Right renal cortex interstitium (tissue), 3 donors: ENCODE data around the gene PMP22. TPM values are rescaled to one million over a fixed set of nuclear protein-coding genes. Genes with fewer than 3 reads are reported as not detected.

Experiments
- DNase-seq, 3 donors: peaks; one replicate each; pipeline ENCODE4 v3.0.0-alpha.2; 2013; ENCODE audit warnings: low read depth in 3 of 3, low spot score in 2 of 3
- polyA plus RNA-seq, 3 donors: library from polyadenylated mRNA; unstranded; fragments of 120-200 nt; gene quantifications; one replicate each; pipeline ENCODE4 v1.2.1, GENCODE V29; 2013; ENCODE audit not compliant: insufficient read length in 3 of 3

PMP22 gene
- polyA plus RNA-seq, 3 donors, result 59.6 to 66.2 (median 60.4) TPM

DNA sequence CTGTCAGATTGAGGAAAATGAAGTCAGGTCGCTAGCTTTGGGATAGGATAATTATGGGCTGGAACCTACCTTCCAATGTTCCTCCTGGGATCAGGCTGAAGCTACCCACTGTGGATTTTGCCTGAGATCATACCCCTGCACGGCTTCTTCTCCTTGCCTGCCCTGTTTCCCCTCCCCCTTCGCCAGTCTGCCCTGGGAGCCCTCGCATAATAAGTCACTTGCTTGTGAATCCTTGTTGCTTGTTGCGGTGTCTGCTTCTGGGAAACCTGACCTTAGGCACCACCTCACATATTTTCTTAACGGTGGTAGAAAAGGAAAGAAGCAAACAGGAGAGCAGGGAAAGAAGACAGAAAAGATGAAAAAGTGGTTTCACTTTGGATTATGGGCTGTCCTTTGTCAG, 13.3 kb upstream of the PMP22 start:
- DNase-seq, result peak in 1 of 3 donors; percentile 18

DNA sequence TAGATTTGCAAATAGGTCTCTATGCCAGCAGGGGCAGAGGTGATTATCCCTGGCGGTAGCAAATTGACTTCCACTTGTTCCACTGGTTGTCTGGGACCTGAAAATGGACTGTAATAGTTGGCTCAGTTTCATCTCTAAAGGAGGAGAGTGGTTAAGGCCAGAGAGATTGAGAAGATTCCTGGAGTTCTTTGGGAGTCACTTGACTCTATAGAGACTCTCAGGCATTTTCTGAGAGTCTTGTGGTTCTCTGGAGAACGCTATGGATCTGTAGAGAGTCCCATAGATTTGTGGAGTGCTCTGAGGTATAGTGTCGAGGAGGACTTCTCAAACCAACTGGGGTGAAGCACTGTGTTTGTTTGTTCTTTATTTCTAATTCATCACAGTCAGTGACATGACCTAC, 8.9 kb upstream of the PMP22 start:
- no peak for DNase-seq

DNA sequence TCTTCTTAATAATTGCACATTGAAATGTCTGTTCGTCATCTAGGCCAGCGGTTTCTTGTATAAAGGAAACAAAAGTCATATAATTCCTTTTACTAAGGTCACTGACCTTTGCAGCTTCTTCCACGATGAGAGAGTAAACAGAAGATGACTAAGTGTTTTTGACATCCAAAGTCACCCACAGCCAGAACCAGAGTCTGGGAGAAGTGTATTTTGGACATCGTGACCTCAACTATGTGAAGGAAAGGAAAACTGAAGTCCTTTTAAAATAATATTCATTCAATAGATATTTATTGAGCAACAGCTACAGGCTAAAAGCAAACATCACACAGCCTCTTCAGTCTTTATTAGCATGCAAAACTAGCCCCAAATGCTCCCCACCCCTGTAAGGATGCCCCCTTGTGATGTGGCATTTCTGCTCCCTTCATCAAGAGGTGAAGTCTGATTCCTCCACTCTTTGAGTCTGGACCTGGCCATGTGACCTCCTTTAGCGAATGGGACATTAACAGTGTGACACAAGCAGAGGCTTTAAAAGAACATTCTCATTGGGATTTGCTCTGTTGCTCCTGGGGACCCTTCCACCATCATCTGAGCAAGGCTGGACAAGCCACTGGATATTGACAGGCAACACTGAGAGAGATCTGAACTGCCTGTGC, 8.1 kb upstream of the PMP22 start:
- DNase-seq, result no peak

DNA sequence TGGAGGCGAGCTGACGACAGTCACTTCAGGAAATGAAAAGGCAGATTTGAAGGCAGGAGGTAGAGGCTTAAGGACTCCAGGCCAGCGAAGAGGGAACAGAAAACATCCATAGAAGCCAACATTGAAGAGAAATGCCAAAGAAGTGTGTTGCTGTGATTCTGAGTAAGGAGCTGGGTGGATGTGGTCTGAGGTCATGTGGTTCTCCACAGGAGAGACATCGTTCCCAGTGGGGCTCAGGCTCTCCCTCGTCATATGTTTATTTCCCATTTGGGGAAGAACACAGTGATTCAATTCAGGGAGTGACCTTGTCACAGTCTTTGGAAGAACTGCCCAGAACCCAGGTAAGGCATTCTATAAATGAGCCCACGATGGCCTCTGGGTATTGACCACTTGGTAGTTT, 6.6 kb upstream of the PMP22 start:
- DNase-seq, result no peak

DNA sequence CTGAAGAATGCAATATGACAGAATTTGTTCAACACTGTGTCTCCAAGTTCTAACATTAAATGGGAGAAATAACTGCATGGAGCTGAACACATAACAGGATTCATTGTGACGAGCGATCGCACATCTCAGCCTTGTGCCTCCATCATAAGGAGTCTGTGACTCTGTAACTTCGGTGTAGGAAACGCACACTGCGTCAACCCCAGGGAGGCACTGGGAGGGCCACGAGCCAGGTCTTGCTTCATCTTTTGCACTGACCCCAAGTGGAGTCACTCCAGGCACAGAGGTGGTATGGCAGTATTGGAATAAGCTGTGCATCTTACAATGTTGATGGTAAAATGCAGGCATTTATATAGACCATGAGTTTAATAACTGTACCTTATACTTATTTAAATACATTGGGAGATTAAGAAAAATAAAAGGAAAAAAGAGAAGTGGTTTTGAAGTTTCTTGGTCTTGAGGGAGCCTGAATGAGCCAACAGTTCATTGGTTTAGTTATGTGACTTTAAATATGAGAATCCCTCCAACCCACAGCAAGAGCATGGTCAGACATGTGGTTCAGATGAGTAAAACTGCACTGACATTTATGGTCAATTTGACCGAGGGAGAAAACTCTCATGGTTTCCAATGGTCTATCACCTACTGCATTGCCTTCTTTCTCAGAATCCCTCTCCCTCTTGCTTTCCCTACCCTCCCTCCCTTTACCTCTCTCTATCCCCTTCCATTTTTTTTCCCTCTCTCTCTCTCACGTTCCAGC, 5.7 kb upstream of the PMP22 start:
- no peak for DNase-seq

DNA sequence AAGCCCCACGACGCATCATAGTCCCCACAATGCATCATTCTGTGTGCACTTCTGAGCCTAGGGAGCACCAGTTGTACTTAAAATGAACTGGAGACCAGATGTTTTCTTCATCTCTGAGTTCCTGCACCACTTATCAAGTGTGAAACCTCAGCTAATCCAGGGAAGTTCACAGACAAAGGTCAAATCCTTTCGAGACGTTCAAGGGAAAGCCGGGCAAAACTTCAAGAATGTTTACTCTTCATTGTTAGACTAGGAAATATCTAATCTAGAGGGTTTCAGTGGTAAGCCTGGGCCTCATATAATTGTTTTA, 4.6 kb upstream of the PMP22 start:
- no peak for DNase-seq

DNA sequence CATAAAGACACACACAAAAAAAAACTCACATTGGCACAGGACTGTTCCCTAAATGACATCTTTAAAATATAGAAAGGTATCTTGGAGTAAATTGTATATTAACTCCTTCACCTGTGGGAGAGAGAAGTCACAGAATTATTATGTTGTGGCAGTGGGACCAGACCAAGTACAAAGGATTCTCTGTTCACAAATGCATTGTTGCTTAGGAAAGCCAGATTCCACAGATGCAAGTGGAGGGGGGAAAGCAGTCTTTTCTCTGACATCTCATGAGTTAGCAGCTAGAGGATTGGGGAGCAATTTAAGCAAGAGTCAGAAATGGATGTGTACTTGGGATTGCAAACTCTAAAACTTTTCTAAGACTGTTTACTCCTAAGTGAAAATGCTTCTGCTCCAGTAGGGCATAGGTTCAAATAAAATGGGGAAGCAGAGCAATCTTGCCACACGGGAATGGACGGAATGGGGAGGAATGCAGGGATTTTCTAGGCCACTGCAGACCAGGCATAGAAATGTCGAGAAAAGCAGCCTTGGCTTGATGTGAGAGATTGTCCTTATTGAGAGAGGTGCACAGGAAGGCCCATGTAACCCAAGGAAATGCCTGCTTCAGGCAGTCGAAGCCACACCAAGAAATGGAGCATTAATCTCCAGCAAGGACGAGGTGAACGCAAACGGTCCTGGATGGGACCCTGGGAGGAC, 4.1 kb upstream of the PMP22 start:
- DNase-seq, result no peak

DNA sequence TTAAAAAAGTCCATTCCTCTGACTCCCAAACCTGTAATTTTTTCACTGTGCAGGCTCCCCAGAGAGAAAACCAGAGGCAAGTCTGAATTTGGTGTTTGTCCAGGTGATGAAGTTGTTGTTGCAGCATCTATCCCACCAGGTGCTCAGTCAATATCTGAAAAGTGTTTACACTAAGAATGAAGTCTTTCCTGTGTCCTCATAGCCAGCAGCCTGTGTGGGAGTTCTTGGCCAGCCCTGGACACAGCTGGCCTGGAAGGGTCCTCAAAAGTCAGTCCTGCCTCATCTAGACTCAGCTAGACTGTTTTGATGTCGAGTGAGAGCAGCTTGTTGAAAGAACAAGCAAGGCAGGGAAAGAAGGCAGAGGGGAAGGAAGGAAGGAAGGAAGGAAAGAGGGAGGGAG, 3.3 kb upstream of the PMP22 start:
- no peak for DNase-seq

DNA sequence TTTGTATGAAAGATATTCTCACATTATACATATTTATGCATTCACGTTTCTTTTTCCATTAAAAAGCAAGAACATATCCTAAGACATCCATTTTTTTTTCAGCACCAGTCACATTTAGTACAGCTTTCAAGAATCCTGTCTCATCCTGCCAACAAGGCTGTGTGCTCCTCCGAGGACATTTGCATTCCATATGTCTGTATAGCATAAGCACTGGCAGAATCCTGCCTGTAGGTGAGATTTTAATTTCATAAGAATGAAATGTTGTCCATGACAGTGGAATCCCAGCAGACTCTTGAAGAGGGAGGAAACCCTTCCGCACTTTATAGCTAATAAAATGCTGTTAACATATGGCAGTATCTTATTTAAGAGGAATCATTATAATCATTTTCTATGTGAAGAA, 2.9 kb upstream of the PMP22 start:
- DNase-seq, result no peak

DNA sequence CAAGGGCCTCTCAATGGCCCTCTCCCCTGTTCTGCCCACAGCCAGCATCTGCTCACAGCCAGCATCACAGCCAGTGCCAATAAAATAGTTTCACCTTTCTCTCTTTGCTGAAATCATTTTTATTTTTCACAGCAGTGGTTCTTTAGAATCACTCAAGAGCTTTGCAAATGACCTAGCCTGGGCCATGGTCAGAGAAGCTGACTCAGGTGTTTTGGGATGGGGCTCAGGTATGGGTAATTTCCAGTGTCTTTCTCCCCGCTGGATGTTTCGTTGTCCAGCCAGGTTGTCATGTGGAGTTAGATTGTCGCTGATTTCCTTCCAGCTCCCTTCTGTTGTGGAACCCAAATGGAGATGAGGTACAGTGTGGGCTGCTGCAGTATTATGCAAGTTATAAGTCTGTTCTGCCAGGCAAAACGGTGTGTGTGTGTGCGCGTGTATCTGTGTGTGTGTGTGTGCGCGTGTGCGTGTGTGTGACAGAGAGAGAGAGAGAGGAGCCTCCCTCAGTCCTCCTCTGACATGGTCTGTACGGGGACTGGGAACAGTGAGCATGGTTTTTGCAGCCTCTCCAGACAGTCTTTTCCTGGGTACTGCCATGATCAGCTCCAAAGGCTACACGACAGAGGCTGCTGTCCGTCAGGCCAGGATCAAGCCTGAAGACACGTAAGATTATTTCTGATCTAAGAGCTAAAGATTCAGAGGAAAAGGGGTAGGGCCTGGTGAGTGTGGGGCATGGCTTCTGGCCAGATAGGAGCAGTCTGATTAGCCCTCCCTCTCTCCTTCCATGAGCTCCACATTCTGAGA, 1.4 kb upstream of the PMP22 start:
- DNase-seq, result no peak

DNA sequence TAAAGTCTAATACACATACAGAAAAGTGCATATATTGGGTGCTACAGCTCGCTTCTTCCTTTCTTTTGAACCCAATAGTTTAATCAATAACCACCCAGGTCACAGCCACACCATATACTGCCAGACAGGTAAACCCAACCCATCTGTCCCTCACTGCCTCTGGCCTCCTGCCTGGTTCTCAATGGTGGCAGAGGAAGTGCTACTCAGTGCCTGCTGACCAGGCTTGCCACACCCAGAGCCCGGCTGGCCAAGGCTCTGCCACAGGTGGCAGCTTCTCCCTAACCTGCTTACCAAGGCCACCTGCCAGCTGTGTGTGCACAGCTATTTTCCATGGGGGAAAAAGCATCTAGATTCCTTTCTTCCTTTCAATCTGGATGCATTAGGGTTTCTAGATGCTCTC, 584 bp downstream of the PMP22 start:
- no peak for DNase-seq

DNA sequence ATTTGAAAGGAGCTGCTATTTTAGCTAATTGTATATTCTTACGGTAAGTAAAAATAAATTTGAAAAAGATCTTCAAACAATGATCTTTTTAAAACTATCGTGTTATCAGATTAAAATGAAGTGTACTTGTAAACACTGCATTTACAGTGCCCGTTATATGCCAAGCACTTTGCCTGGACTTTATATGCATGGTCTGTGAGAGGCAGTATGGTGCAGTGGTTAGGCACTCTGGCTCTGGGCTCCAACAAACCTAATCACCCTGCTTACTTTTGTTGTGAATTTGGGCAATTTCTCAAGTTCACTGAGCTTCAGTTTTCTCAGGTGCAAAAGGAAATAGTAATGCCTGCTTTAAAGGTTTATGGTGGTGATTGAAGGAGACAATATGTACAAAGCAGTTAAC, 1.4 kb downstream of the PMP22 start:
- no peak for DNase-seq

DNA sequence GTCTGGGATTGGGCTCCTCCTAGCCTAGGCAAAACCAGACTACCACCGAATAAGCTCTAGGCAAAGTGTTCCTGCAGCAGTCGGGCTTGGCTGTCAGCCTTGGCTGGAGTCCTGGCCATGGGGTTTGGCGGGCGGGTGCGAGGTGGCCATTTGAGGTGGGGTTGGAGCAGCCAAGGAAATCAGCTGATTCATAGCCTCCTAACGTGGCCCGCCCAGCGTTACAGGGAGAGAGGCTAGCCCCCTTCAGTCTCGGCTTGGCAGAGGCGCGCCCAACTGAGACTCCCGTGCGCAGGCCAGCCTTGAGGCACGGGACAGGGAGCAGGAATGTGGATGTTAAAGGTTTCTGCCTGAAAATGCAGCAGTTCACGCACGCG, 1.9 kb downstream of the PMP22 start:
- peak in 1 of 3 donors; percentile 44 for DNase-seq

DNA sequence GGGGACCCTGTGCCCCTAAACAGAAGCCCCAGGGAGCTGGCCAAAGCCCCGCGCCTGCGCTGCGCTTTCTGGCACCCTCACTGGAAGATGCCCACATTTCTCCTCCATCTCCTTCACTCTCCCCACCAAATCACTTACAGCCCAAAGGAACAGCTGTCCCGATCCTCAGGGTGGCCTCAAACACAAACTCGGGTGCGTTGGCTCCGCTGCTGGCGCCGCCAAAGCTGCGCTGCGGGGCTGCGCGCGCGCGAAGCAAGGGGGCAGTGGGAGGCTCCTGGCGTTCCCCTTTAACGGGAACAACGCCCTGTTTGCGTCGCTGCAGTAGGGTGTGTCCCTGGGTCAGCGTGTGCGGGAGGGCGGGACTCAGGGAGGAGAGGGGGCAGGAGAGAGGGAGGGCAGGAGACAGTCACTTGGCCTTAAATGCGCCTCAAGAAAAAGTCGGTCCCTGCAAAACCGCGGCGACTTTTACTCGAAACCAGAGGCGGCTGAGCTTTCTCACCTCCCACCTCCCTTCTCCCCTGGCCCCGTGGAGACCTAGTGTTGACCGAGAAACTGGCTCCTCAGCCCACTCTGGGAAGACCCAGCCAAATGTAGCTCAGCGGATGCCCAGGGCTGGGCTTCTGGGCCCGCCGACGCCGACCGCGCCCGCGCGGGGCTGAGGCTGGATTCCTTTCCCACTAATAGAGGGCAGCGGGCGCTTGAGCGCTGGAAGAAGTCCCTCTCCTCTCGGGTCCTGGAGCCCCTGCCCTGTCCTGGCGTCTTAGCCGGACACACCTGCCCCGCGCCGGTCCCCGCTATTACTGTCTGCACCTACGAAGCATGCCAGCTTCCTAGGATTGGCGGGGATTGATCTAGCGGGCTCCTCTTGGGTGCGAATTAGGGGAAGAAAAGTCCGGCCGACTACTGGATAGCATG, 2.6 kb downstream of the PMP22 start:
- peak; percentile 33 to 43 (median 41) for DNase-seq

DNA sequence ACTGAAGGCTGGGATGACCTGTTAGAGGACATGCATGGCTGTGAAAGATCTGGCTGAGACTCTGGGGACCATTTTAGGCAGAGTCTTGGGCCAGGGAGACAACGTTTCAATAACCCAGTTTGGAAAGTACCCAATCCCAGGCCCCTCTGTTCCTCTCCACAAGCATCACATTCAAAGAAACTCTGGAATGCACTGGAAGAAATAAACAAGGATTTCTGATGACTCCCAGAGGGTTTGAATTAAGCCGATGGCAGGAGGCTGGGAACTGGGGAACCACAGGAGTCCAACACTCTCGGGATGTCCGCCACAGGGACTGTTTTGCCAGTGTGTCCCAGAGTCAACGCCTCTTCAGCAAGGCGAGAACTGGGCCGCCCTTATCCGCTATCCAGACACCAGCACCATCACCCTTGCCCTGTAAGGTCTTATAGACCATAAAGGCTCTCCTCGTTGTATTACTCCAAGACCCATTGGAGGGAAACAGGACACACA, 3.3 kb downstream of the PMP22 start:
- peak in 1 of 3 donors; percentile 18 for DNase-seq

DNA sequence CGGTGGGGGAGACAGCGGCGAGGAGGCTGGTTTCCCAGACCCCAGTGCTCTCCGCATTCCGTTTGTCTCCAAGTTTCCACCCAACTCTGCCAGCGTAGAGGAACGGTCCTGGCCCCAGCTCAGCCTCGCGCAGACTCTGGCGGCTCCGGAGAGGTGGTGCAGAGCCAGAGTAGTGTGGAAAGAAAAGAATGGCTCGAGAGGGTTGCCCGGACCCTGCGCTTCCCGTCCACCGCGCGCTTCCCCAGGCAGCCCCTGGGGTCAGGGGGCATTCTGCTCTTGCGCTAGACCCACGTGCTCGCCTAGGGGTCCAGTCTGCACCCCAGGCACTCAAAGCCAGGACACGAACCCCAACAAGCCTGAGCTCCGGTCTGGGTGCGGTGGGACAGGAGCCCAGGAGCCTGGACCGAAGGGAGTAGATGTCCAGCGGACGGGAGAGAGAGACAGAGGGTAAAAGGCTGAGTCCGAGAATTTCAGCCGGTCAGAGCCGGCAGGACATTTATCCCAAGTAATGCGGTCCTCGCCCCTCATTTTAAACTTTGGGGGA, 3.8 kb downstream of the PMP22 start:
- DNase-seq, result peak in 1 of 3 donors; percentile 18

DNA sequence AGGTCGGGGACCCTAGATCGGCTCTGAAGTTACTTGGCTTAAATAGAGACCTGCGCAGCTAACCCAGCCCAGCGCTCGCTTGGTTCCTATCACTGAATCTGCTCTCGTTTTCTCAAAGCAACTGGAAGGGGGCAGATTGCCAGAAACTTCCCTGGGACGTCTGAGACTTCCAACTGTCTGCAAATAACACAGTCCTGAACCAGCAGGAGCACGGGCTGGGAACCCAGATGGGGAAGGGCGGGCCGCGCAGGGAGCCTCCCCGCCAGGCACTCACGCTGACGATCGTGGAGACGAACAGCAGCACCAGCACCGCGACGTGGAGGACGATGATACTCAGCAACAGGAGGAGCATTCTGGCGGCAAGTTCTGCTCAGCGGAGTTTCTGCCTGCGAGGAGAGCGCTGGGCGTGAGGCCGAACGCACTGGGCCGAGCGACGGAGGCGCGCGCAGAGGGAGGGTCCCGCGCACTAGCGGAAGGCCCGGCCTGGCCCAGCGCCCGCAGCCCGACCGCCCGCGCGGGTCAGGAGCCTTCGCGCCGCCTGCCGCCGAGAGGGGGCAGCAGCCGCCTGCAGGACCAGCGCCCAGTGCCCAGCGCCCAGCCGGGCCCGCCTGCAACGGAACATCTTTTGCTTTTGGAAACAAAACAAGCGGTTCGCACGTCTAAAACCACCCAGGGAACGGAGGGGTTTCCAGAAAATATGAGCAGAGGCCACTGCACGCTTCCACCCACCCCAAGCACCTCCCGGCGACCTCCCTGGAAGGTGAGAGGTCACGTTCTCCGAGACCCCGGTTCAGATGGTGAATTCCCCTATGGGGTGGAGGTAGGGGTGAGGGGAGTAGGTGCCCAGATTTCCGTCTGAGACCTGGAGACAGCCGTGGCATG, 4.5 kb downstream of the PMP22 start:
- DNase-seq, result peak; percentile 60 to 72 (median 67)

DNA sequence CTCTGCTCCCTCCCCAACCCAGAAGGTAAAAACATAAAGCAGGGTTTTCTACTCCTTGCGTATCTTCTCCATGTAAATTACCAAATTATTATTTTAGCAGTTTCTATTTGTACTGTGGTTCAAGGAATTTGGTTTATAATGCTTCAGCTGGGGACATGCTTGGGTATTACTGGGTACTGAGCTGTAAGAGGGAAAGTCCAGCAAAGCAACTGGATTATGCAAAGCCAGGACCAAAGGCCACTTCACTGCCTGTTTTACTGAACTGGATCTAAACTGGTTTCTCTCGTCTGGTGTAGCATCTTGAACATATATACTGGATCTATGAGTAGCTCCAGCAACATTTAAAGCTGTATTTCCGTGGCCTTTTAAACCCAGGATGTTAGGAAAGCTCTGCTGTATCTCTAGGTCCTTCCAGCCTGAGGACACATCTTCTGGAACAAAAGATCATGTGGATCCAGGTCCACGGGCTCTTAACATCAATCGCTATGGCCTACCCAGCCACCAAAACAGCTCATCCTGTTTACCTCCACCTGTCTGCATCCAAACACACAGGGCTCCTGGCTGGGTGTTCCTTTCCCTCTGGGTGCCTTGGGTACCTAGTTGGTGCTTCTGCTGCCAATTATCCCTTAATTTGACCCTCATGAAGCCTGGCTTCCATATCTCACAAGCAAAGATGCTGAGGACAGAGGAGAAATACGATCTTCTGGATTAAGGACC, 7.2 kb downstream of the PMP22 start:
- DNase-seq, result no peak
